NB4 (cell line): ENCODE results near the gene DIS3L2.
"Not testable (repeated sequence)": the region's sequence is repeated elsewhere in the genome, so short reads cannot be mapped to it uniquely, and the experiment has no call there.

Experiments used
- DNase-seq: peaks from one replicate; pipeline ENCODE4 v3.0.0; 2010; ENCODE audit warnings: low read depth
- H3K4me3 ChIP-seq: one replicate; pipeline ENCODE4 v1.5.1; 2011; ENCODE audit warnings: mild to moderate bottlenecking, low read depth, low read length, moderate library complexity
- MYC ChIP-seq: IDR thresholded peaks from 2 replicates; pipeline ENCODE4 v1.6.1; 2011; ENCODE audit warnings: low read depth, low read length
- POLR2A ChIP-seq: IDR thresholded peaks from 2 replicates; pipeline ENCODE4 v1.6.1; 2011; ENCODE audit warnings: mild to moderate bottlenecking; ENCODE audit not compliant: insufficient read length; ENCODE audit errors: extremely low read depth
- TF ChIP-seq, protein P1 (sequence below): IDR thresholded peaks from one replicate; pipeline ENCODE4 v1.5.1; 2012; ENCODE audit warnings: low read depth, low read length
- TF ChIP-seq, protein P2 (sequence below): IDR thresholded peaks from 2 replicates; pipeline ENCODE4 v1.6.1; 2011; ENCODE audit warnings: low read depth, low read length

The DIS3L2 gene

DNA sequence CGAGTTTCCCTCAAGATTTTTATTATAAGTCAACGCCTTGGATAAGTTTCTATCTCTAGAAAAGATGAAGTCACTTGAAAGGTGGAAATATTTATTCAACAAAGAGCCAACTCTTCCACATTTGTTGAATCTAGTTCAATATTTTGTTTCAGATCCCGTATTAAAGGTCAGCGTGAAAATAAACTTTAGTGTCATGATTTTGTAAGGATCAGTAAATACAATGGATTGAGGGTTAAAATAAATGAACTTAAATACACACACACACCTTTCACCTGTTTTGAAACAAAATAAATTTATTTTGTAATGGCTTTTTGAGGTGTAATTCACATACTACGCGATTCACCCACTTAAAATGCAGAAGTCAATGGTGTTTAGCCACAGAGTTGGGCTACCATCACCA lies 19.3 kb upstream of the DIS3L2 start:
- no peak overlapping the region for H3K4me3 ChIP-seq
- TF ChIP-seq, protein P1, sequence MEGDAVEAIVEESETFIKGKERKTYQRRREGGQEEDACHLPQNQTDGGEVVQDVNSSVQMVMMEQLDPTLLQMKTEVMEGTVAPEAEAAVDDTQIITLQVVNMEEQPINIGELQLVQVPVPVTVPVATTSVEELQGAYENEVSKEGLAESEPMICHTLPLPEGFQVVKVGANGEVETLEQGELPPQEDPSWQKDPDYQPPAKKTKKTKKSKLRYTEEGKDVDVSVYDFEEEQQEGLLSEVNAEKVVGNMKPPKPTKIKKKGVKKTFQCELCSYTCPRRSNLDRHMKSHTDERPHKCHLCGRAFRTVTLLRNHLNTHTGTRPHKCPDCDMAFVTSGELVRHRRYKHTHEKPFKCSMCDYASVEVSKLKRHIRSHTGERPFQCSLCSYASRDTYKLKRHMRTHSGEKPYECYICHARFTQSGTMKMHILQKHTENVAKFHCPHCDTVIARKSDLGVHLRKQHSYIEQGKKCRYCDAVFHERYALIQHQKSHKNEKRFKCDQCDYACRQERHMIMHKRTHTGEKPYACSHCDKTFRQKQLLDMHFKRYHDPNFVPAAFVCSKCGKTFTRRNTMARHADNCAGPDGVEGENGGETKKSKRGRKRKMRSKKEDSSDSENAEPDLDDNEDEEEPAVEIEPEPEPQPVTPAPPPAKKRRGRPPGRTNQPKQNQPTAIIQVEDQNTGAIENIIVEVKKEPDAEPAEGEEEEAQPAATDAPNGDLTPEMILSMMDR, result no peak
- TF ChIP-seq, protein P2, sequence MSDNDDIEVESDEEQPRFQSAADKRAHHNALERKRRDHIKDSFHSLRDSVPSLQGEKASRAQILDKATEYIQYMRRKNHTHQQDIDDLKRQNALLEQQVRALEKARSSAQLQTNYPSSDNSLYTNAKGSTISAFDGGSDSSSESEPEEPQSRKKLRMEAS, result no peak
- TF ChIP-seq POLR2A (no peak), MYC (no peak)

DNA sequence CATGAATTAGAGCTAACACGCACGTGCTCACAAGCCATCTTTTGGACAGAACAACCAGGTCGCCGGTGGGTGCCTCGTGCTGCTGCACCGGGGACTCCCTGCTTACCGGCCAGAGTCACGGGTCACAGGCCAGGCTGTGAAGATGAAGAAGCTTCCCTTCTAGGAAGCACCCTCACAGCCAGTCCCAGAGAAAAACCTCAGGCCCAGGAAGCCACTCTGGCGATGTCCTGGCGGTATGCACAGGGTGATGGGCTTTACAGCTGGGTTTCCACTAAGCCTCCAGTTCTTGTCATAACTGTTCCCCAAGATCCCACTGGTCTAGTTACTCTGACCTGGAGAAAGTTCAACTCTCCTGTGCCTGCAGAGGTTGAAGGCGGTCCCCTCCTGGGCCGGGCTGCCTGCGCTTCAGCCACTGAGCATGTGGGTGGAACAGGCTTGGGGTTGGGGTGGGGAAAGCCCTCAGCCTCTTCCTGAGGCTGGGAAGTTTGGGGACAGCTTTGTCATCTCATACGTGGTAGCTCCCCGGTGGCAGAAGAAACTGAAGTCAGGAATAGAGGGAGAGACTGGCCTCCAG lies 15.2 kb upstream of the DIS3L2 start:
- no peak for DNase-seq
- H3K4me3 ChIP-seq, result no peak overlapping the region
- TF ChIP-seq, protein P2, result no peak
- TF ChIP-seq, protein P1, result no peak

More for the DNA sequence above, 19.3 kb upstream of the DIS3L2 start:
- no peak for DNase-seq

DNA sequence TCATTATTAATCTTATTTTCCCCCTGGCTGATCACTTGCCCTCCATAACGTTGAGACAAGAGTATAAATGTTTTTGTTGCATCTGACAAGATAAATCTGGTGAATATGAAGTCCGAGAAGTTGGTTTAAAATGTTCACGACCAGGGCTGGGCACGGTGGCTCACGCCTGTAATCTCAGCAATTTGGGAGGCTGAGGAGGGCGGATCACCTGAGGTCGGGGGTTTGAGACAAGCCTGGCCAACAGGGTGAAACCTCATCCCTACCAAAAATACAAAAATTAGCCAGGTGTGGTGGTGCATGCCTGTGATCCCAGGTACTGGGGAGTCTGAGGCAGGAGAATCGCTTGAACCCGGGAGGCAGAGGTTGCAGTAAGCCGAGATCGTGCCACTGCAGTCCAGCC lies 14.4 kb upstream of the DIS3L2 start:
- H3K4me3 ChIP-seq, DNase-seq: not testable (repeated sequence)

DNA sequence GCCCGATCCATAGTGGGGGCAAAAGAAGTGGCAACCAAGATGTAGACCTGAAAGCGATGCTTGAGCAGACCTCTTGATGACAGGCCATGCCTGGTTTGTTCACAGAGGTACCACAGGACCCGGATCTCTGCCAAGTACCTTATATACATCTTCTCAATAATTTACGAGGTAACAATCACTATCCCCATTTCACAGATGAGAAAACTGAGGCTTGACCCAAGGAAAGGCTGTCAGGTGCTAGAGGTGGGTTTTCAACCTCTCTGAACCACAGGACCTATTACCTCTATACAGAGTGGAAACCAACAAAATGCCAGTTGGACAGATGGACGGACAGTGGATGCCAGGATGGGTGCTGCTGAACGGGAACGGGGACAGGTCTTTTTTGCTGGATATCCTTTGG lies 13.8 kb upstream of the DIS3L2 start:
- no peak for DNase-seq
- TF ChIP-seq, protein P2, result no peak
- TF ChIP-seq POLR2A, result no peak
- TF ChIP-seq, protein P1, result no peak
- H3K4me3 ChIP-seq, result no peak overlapping the region

DNA sequence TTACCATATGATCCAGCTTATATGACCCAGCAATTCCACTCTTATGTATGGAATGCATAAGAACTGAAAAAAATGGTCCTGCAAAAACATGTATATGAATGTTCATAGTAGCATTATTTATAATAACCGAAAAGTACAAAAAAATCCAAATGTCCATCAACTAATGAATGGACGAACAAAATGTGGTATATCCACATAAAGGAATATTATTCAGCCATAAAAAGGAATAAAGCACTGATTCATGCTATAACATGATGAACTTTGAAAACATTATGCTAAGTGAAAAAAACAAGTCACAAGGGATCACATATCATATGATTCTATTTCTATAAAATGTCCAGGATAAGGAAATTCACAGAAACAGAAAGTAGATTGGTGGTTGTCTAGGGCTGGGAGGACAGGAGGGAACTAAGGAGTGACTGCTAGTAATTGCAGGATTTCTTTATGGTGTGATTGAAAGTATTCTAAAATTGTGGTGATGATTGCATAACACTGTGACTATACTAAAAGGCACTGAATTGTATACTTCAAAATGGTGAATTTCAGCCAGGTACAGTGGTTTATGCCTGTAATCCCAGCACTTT lies 10.0 kb upstream of the DIS3L2 start:
- H3K4me3 ChIP-seq, result no peak overlapping the region
- no peak for DNase-seq

DNA sequence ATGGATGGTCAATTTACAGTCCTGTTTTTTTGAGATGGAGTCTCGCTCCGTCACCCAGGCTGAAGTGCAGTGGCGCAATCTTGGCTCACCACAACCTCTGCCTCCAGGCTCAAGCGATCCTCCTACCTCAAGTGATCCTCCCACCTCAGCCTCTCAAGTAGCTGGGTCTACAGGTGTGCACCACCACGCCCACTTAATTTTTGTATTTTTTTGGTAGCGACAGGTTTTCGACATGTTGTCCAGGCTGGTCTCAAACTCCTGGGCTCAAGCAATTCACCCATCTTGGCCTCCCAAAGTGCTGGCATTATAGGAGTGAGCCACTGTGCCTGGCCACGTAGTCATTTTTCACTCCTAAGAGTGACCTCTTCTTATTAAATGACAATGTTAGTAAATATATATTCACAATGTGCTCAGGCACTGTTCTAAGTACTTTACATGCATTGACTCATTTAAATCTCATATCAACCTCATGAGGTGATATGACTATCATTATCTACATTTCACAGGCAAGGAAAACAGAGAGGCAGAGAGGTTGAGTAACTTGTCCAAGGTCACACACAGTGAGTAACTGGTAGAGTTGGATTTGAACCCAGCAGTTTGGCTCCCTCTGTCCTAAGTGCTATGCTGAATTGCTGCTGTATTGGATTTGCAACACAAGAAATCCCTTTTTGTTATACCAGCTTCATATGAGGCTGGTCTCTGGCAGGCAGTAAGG lies 5.6 kb upstream of the DIS3L2 start:
- no peak overlapping the region for H3K4me3 ChIP-seq
- TF ChIP-seq MYC, result no peak
- TF ChIP-seq POLR2A, result no peak
- TF ChIP-seq, protein P1, result no peak
- TF ChIP-seq, protein P2, result no peak
- DNase-seq, result no peak

More for the DNA sequence above, 10.0 kb upstream of the DIS3L2 start:
- TF ChIP-seq MYC, result no peak
- TF ChIP-seq POLR2A, result no peak
- TF ChIP-seq, protein P1, result no peak
- TF ChIP-seq, protein P2, result no peak
